ENCODE results near the gene SLC8A1. TPM values are rescaled to one million over a fixed set of nuclear protein-coding genes. Genes with fewer than 3 reads are reported as not detected.

The SLC8A1 gene
- total and polyA plus RNA-seq, 2 of the 13 experiments (the other 11 are each of a cell fraction or from before 2014, with no cell fraction given), result not detected

DNA sequence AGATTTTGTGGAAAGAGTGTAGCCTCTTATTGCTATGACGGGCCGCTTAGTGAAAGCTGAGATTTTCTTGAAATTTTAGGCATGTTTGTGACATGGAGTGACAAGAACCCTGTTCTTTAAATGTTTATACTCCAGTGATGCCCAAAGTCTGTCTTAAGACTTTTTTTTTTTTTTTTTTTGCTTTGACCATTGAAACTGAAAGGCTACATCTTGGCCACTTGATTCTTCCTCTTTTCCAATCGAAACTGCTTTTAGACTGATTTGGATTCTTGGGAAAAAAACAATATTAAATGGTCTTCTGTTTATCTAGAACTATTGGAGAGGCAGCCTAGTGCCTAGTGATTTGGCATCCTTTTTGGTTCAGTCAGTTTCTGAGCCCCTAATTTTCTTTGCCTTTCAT is 2.4 kb upstream of the SLC8A1 start (continued):
- TF ChIP-seq ISX (CRISPR knock-in tag; conservative IDR thresholded peaks at IDR 0.05), result no peak
- no peak for TF ChIP-seq ZNF563 (CRISPR knock-in tag; IDR thresholded peaks at IDR 0.05)
- TF ChIP-seq ZNF841 (CRISPR knock-in tag; IDR thresholded peaks at IDR 0.05; ENCODE audit: borderline replicate concordance), result no peak
- no peak for TF ChIP-seq CBX2 (IDR thresholded peaks at IDR 0.05; ENCODE audit: low read depth, low read length)
- no peak for TF ChIP-seq CBX2 (CRISPR knock-in tag; IDR thresholded peaks at IDR 0.05; ENCODE audit: low read depth)
- TF ChIP-seq MTF1 (CRISPR knock-in tag; IDR thresholded peaks at IDR 0.05), result no peak
- no peak for TF ChIP-seq ZBTB39 (CRISPR knock-in tag; IDR thresholded peaks at IDR 0.05)
- no peak for TF ChIP-seq KAT7 (CRISPR knock-in tag; IDR thresholded peaks at IDR 0.05; ENCODE audit: borderline replicate concordance)
- TF ChIP-seq MYC (CRISPR knock-in tag; IDR thresholded peaks at IDR 0.05; ENCODE audit: borderline replicate concordance), result no peak
- no peak for TF ChIP-seq SALL2 (CRISPR knock-in tag; IDR thresholded peaks at IDR 0.05)
- no peak for TF ChIP-seq SAP130 (CRISPR knock-in tag; IDR thresholded peaks at IDR 0.05; ENCODE audit: low read depth)
- no peak for TF ChIP-seq HNRNPK (IDR thresholded peaks at IDR 0.05; ENCODE audit: low read depth, low read length, poor library complexity, severe bottlenecking)
- TF ChIP-seq MYPOP (CRISPR knock-in tag; IDR thresholded peaks at IDR 0.05), result no peak
